ENCODE results near the gene VAC14.
"Not testable (repeated sequence)": the region's sequence is repeated elsewhere in the genome, so short reads cannot be mapped to it uniquely, and the experiment has no call there.

Gene VAC14

GRCh38 chr16:70679671-70680494 is 121.1 kb downstream of the VAC14 start:
- DNase-seq (ENCODE audit: low read depth), result no peak

- DNase-seq (ENCODE audit: low read depth), result no peak
Observed at GRCh38 chr16:70678898-70679670, 121.9 kb downstream of the VAC14 start.

GRCh38 chr16:70678121-70678897 is 122.6 kb downstream of the VAC14 start:
- no peak for DNase-seq (ENCODE audit: low read depth)

GRCh38 chr16:70677499-70678120 is 123.3 kb downstream of the VAC14 start:
- no peak for DNase-seq (ENCODE audit: low read depth)

- DNase-seq (ENCODE audit: low read depth), result no peak
Observed at GRCh38 chr16:70676675-70677498, 124.1 kb downstream of the VAC14 start.

GRCh38 chr16:70675851-70676513 is 125.0 kb downstream of the VAC14 start:
- DNase-seq (ENCODE audit: low read depth), result no peak

- no peak for DNase-seq (ENCODE audit: low read depth)
Observed at GRCh38 chr16:70674221-70675014, 126.5 kb downstream of the VAC14 start.

- DNase-seq (ENCODE audit: low read depth), result not testable (repeated sequence)
Observed at GRCh38 chr16:70670938-70671337, 130.0 kb downstream of the VAC14 start.

- no peak for DNase-seq (ENCODE audit: low read depth)
Observed at GRCh38 chr16:70670175-70670574, 130.8 kb downstream of the VAC14 start.

GRCh38 chr16:70665806-70666735 is 134.9 kb downstream of the VAC14 start:
- DNase-seq (ENCODE audit: low read depth), result no peak

GRCh38 chr16:70665113-70665694 is 135.8 kb downstream of the VAC14 start:
- DNase-seq (ENCODE audit: low read depth), result no peak

GRCh38 chr16:70664325-70665112 is 136.4 kb downstream of the VAC14 start:
- no peak for DNase-seq (ENCODE audit: low read depth)

- no peak for DNase-seq (ENCODE audit: low read depth)
Observed at GRCh38 chr16:70663524-70664324, 137.2 kb downstream of the VAC14 start.

GRCh38 chr16:70662991-70663523 is 137.9 kb downstream of the VAC14 start:
- no peak for DNase-seq (ENCODE audit: low read depth)

- DNase-seq (ENCODE audit: low read depth), result no peak
Observed at GRCh38 chr16:70661918-70662641, 138.9 kb downstream of the VAC14 start.

- no peak for DNase-seq (ENCODE audit: low read depth)
Observed at GRCh38 chr16:70661534-70661917, 139.4 kb downstream of the VAC14 start.

Measured in CMK (cell line).